SU-DHL-6 (cell line): ENCODE measurements around the gene PPCS.

ENCODE experiments used
- CTCF ChIP-seq: fragments of 200-600 bp; sonication (generic); IDR thresholded peaks from one replicate; pipeline ENCODE4 v1.5.1; 2017; ENCODE audit warnings: antibody characterized with exemption, mild to moderate bottlenecking, low read length, moderate library complexity; ENCODE audit not compliant: insufficient read depth, poor library complexity, severe bottlenecking
- EZH2phosphoT487 ChIP-seq: fragments of 200-600 bp; sonication (generic), shearing (Covaris generic); conservative IDR thresholded peaks from 2 replicates; pipeline ENCODE4 v1.6.1; 2018; ENCODE audit warnings: mild to moderate bottlenecking, antibody characterized with exemption, low read length, moderate library complexity, mixed read lengths

DNA sequence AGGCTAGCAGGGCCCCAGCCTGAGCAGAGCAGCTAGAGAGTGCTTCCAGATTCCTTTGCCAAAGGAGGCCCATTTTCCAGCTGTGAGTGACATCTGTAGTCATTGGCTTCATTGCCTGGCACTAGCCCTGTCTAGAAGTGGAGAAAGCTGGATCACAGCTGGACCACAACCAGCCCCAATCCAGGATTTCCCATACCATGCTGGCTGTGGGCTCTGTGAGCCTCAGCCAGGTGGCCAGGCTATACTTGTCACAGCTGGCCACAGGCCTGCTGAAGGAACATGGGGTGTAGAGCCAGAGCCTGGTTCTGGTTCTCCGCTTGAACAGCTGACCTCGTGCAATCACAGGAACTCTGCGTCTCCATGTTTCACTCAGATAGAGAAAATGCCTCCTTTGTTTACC, 39.2 kb upstream of the PPCS start:
- no peak for TF ChIP-seq CTCF
- no peak for TF ChIP-seq EZH2phosphoT487
